GM06990 (cell line): Measurements from ENCODE around the gene PNMA3.
"Not testable (repeated sequence)": the region's sequence is repeated elsewhere in the genome, so short reads cannot be mapped to it uniquely, and the experiment has no call there.

Experiments
- DNase-seq: peaks from one replicate; pipeline ENCODE4 v3.0.0-alpha.2; 2011; ENCODE audit not compliant: insufficient read length; ENCODE audit errors: extremely low read depth
- H3K27me3 ChIP-seq: replicated peaks from 2 replicates; pipeline ENCODE4 v1.6.0; 2011; ENCODE audit warnings: low read length; ENCODE audit not compliant: control insufficient read depth, insufficient read depth
- H3K36me3 ChIP-seq: 2 replicates; pipeline ENCODE4 v1.5.1; 2011; ENCODE audit warnings: low read length; ENCODE audit not compliant: control insufficient read depth, insufficient read depth
- H3K4me3 ChIP-seq: replicated peaks from 2 replicates; pipeline ENCODE4 v1.5.1; 2011; ENCODE audit warnings: low read depth, mild to moderate bottlenecking, control low read depth, low read length
- CTCF ChIP-seq: IDR thresholded peaks from 2 replicates; pipeline ENCODE4 v1.5.1; 2011; ENCODE audit warnings: low read length, control low read depth, mild to moderate bottlenecking, inconsistent platforms; ENCODE audit not compliant: insufficient read depth, poor library complexity, severe bottlenecking

The PNMA3 gene

GRCh38 chrX:153102418-153102817, 46.1 kb downstream of the PNMA3 start:
- no peaks in the 10 kb centered on the region for H3K27me3 ChIP-seq
- DNase-seq, result no peak
- no peak for TF ChIP-seq CTCF
- no peaks in the 10 kb centered on the region for H3K36me3 ChIP-seq
- H3K4me3 ChIP-seq, result no peak overlapping the region

GRCh38 chrX:153104959-153105358, 48.7 kb downstream of the PNMA3 start:
- H3K27me3 ChIP-seq, H3K4me3 ChIP-seq, DNase-seq: not testable (repeated sequence)

GRCh38 chrX:153106092-153106801, 50.0 kb downstream of the PNMA3 start:
- not testable (repeated sequence) for DNase-seq

More at GRCh38 chrX:153104959-153105358, 48.7 kb downstream of the PNMA3 start:
- H3K36me3 ChIP-seq, result not testable (repeated sequence)

More at GRCh38 chrX:153106092-153106801, 50.0 kb downstream of the PNMA3 start:
- H3K36me3 ChIP-seq, H3K27me3 ChIP-seq, H3K4me3 ChIP-seq: not testable (repeated sequence)
